T-helper 2 cell treated with Interferon-gamma antibody and Interleukin-4, amounts not matched to agents 5 μg/mL and 100 μg/mL, for 36 hours (primary cell): ENCODE results near the gene SSTR4.
A peak's percentile ranks its signal among the peaks of the same experiment; 100 is the strongest.

Experiments
- DNase-seq: peaks from one replicate; pipeline ENCODE4 v3.0.0; 2021; ENCODE audit warnings: low spot score
- H3K27ac Mint-ChIP-seq: one replicate; pipeline ENCODE4 v1.8.0; 2021; ENCODE audit warnings: mild to moderate bottlenecking, mixed read lengths
- H3K27me3 Mint-ChIP-seq: one replicate; pipeline ENCODE4 v1.8.0; 2021; ENCODE audit warnings: low read depth, mixed read lengths
- H3K36me3 Mint-ChIP-seq: one replicate; pipeline ENCODE4 v1.8.0; 2021; ENCODE audit warnings: low read depth, mixed read lengths
- H3K4me1 Mint-ChIP-seq: one replicate; pipeline ENCODE4 v1.8.0; 2021; ENCODE audit warnings: low read depth, mixed read lengths
- H3K4me3 Mint-ChIP-seq: one replicate; pipeline ENCODE4 v1.8.0; 2022; ENCODE audit warnings: mild to moderate bottlenecking, moderate library complexity, mixed read lengths
- H3K9me3 Mint-ChIP-seq: one replicate; pipeline ENCODE4 v1.8.0; 2021; ENCODE audit warnings: mixed read lengths

The SSTR4 gene

GRCh38 chr20:23086056-23086566, 51.0 kb downstream of the SSTR4 start, which contains the start of gene CD93:
TSS of gene CD93 (minus strand) at chr20:23086324. CDS start at chr20:23086192, 132 bp downstream.
- Mint-ChIP-seq H3K9me3 (no peaks in the 10 kb centered on the region), H3K27me3 (peaks cover 7% of the 10 kb centered on the region), H3K36me3 (no peaks in the 10 kb centered on the region), H3K4me1 (peaks cover 24% of the 10 kb centered on the region), H3K4me3 (peak within 1 kb of the TSS; percentile 66), H3K27ac (peak within 1 kb of the TSS; percentile 87)
- DNase-seq, result peak; percentile 49

- no peak overlapping the region for H3K27ac Mint-ChIP-seq
- H3K4me3 Mint-ChIP-seq, result peak overlapping the region; percentile 66
- DNase-seq, result no peak
- no peaks in the 10 kb centered on the region for H3K9me3 Mint-ChIP-seq
- H3K27me3 Mint-ChIP-seq, result peaks cover 7% of the 10 kb centered on the region
- peaks cover 24% of the 10 kb centered on the region for H3K4me1 Mint-ChIP-seq
- no peaks in the 10 kb centered on the region for H3K36me3 Mint-ChIP-seq
These were observed 51.9 kb downstream of the SSTR4 start for GRCh38 chr20:23086931-23087411.

- Mint-ChIP-seq H3K4me1 (peaks cover 23% of the 10 kb centered on the region), H3K36me3 (no peaks in the 10 kb centered on the region), H3K4me3 (no peak overlapping the region), H3K27ac (peak overlapping the region; percentile 36), H3K9me3 (no peaks in the 10 kb centered on the region), H3K27me3 (peaks cover 8% of the 10 kb centered on the region)
- no peak for DNase-seq
These were observed 52.6 kb downstream of the SSTR4 start for GRCh38 chr20:23087587-23088251.
